SH-SY5Y (cell line): ENCODE results near the gene TMCO6.

Experiments used
- GATA2 ChIP-seq: IDR thresholded peaks from 2 replicates; pipeline ENCODE4 v1.6.1; 2011; ENCODE audit warnings: mild to moderate bottlenecking, low read depth, low read length
- GATA3 ChIP-seq: IDR thresholded peaks from 2 replicates; pipeline ENCODE4 v1.6.1; 2011; ENCODE audit warnings: low read depth, mild to moderate bottlenecking, low read length, moderate library complexity

- no peak for TF ChIP-seq GATA2
- no peak for TF ChIP-seq GATA3
Measured at GRCh38 chr5:140677947-140678346, 38.7 kb downstream of the TMCO6 start.
